Mesendoderm (in vitro differentiated cells): Measurements from ENCODE around the gene CDC37.

Experiments
- DNase-seq: peaks from one replicate; pipeline ENCODE4 v3.0.0; 2013
- H2AK5ac ChIP-seq: 2 replicates; pipeline ENCODE4 v1.6.1; 2013; ENCODE audit warnings: low read length, inconsistent platforms
- H2BK120ac ChIP-seq: 2 replicates; pipeline ENCODE4 v1.6.1; 2013; ENCODE audit warnings: low read depth, mild to moderate bottlenecking, low read length, moderate library complexity, mixed read lengths
- H2BK15ac ChIP-seq: replicated peaks from 2 replicates; pipeline ENCODE4 v1.6.1; 2013; ENCODE audit warnings: low read depth, mild to moderate bottlenecking, moderate library complexity
- H2BK5ac ChIP-seq: 2 replicates; pipeline ENCODE4 v1.6.1; 2013; ENCODE audit warnings: low read length, inconsistent platforms
- H3K18ac ChIP-seq: 2 replicates; pipeline ENCODE4 v1.6.1; 2013; ENCODE audit warnings: mild to moderate bottlenecking, low read length, mixed read lengths
- H3K23ac ChIP-seq: one replicate; pipeline ENCODE4 v1.6.1; 2013; ENCODE audit warnings: low read length
- H3K27ac ChIP-seq: 2 replicates; pipeline ENCODE4 v1.5.1; 2013; ENCODE audit warnings: low read depth, mild to moderate bottlenecking, inconsistent platforms, low read length, moderate library complexity
- H3K27me3 ChIP-seq: 2 replicates; pipeline ENCODE4 v1.6.1; 2013; ENCODE audit warnings: low read length, control low read depth, mild to moderate bottlenecking, inconsistent platforms; ENCODE audit not compliant: insufficient read depth, poor library complexity
- H3K36me3 ChIP-seq: 2 replicates; pipeline ENCODE4 v1.6.1; 2013; ENCODE audit warnings: low read length, inconsistent platforms; ENCODE audit not compliant: control insufficient read depth, insufficient read depth
- H3K4ac ChIP-seq: one replicate; pipeline ENCODE4 v1.6.1; 2013; ENCODE audit warnings: low read depth, mild to moderate bottlenecking, low read length, moderate library complexity
- H3K4me1 ChIP-seq: 2 replicates; pipeline ENCODE4 v1.6.1; 2013; ENCODE audit warnings: low read depth, low read length, inconsistent platforms; ENCODE audit not compliant: control insufficient read depth
- H3K4me2 ChIP-seq: 2 replicates; pipeline ENCODE4 v1.6.1; 2013; ENCODE audit warnings: low read length
- H3K4me3 ChIP-seq: 2 replicates; pipeline ENCODE4 v1.5.1; 2013; ENCODE audit warnings: mild to moderate bottlenecking, low read length
- H3K56ac ChIP-seq: one replicate; pipeline ENCODE4 v1.6.1; 2013; ENCODE audit warnings: low read length
- H3K79me1 ChIP-seq: 2 replicates; pipeline ENCODE4 v1.6.1; 2013; ENCODE audit warnings: low read length, inconsistent platforms
- H3K79me2 ChIP-seq: 2 replicates; pipeline ENCODE4 v1.6.1; 2013; ENCODE audit warnings: mild to moderate bottlenecking, low read length; ENCODE audit not compliant: control insufficient read depth, insufficient read depth
- H3K9ac ChIP-seq: 2 replicates; pipeline ENCODE4 v1.6.1; 2013; ENCODE audit warnings: low read length, inconsistent platforms
- H4K5ac ChIP-seq: one replicate; pipeline ENCODE4 v1.6.1; 2013; ENCODE audit warnings: low read length
- H4K8ac ChIP-seq: one replicate; pipeline ENCODE4 v1.6.1; 2013; ENCODE audit warnings: low read depth, mild to moderate bottlenecking, control low read depth, low read length, moderate library complexity
- WGBS: extraction: QIAGEN DNeasy Blood & Tissue Kit; methylation state at CpG from one replicate; pipeline ENCODE4 v1.1.7; 2013; ENCODE audit warnings: low lambda C conversion rate, missing lambda C conversion rate; ENCODE audit not compliant: insufficient coverage; ENCODE audit errors: extremely low coverage; 5-methylcytosine and 5-hydroxymethylcytosine counted together

CDC37 gene

DNA sequence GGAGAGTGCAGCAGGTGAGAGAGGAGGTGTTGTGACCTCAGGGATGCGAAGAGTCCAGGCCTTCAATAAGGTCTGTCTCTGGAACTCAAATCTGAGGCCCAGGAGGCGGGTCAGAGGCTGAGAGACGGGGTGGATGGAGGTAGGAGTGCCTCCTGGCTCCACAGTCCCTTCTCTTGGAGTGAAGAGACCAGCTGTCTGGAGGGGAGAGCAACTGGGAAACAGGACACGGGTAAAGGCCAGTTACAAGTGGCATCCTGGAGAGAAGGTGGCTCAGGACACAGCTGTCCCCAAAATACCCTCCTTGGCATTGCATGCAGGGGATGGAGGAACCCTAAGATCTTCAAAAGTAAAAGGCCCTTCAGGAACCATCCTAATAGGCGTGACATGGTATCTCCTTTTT is 36.2 kb upstream of the CDC37 start:
- no peak overlapping the region for H2BK15ac ChIP-seq
- H3K56ac ChIP-seq, result no peak overlapping the region
- no peak overlapping the region for H2AK5ac ChIP-seq
- no peaks in the 10 kb centered on the region for H3K36me3 ChIP-seq
- H2BK120ac ChIP-seq, result no peak overlapping the region
- H3K4me1 ChIP-seq, result no peaks in the 10 kb centered on the region
- H3K4me2 ChIP-seq, result no peak overlapping the region
- no peak overlapping the region for H4K5ac ChIP-seq
- no peak overlapping the region for H3K4ac ChIP-seq
- H4K8ac ChIP-seq, result no peak overlapping the region
- H3K9ac ChIP-seq, result no peak overlapping the region
- H3K79me2 ChIP-seq, result no peaks in the 10 kb centered on the region
- no peaks in the 10 kb centered on the region for H3K27me3 ChIP-seq
- H3K79me1 ChIP-seq, result no peaks in the 10 kb centered on the region
- no peak overlapping the region for H3K23ac ChIP-seq
- DNase-seq, result no peak
- H3K27ac ChIP-seq, result no peak overlapping the region
- no peak overlapping the region for H3K18ac ChIP-seq
- H3K4me3 ChIP-seq, result no peak overlapping the region
- WGBS, result no CpG with 5 or more reads among the region's 5 CpGs
- H2BK5ac ChIP-seq, result no peak overlapping the region

DNA sequence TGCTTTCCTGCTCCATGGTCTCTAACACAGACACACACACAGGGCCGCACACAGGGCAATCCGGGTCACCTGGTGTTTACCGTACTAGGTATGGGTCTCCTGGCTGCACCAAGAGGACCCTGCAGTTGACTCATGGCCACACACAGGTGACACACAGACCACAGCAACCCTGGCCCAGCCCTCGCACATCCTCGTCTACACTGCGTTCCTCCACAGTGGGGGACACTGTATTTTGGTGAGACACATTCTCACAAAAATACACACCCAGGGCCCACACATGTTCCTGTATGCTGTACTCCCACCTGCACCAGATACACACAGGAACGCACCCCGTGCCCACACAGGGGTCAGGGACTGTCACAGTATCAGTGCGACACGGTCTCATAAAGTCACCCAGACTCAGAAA is 29.8 kb upstream of the CDC37 start:
- no CpG with 5 or more reads among the region's 10 CpGs for WGBS
- H3K23ac ChIP-seq, result no peak overlapping the region
- peaks cover 22% of the 10 kb centered on the region for H3K27me3 ChIP-seq
- H3K27ac ChIP-seq, result no peak overlapping the region
- H3K79me1 ChIP-seq, result no peaks in the 10 kb centered on the region
- no peak overlapping the region for H3K9ac ChIP-seq
- H2BK15ac ChIP-seq, result no peak overlapping the region
- H3K79me2 ChIP-seq, result no peaks in the 10 kb centered on the region
- H2BK5ac ChIP-seq, result no peak overlapping the region
- no peak overlapping the region for H4K5ac ChIP-seq
- H3K4ac ChIP-seq, result no peak overlapping the region
- no peaks in the 10 kb centered on the region for H3K36me3 ChIP-seq
- H3K56ac ChIP-seq, result no peak overlapping the region
- no peak overlapping the region for H2BK120ac ChIP-seq
- no peak overlapping the region for H4K8ac ChIP-seq
- H2AK5ac ChIP-seq, result no peak overlapping the region
- H3K18ac ChIP-seq, result no peak overlapping the region
- DNase-seq, result no peak
- H3K4me2 ChIP-seq, result no peak overlapping the region
- H3K4me1 ChIP-seq, result no peaks in the 10 kb centered on the region
- no peak overlapping the region for H3K4me3 ChIP-seq

DNA sequence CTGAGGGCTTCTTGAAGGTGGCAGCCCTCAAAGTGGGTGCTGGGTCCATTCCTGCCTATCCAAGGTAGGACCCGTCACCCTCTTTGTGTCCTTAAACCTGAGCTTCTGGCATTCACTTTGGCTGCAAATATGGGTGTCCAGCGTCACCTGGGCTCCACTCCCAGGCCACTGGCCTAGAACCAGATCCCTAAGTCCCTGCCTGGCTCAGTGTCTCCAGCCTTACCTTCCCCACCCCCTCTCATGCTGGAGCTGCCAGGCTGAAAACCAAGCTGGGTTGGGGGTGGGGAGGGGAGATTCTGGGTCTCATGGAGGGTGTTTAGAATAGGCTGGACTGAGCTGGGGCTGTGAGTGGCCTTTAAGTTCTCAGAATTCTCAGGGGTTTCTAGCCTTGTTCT is 29.4 kb upstream of the CDC37 start:
- no peak overlapping the region for H2BK120ac ChIP-seq
- H3K23ac ChIP-seq, result no peak overlapping the region
- no peak overlapping the region for H3K4me3 ChIP-seq
- H3K56ac ChIP-seq, result no peak overlapping the region
- no peaks in the 10 kb centered on the region for H3K79me1 ChIP-seq
- no peaks in the 10 kb centered on the region for H3K36me3 ChIP-seq
- H3K27me3 ChIP-seq, result peaks cover 22% of the 10 kb centered on the region
- no peak overlapping the region for H4K5ac ChIP-seq
- H3K9ac ChIP-seq, result no peak overlapping the region
- H3K4me2 ChIP-seq, result no peak overlapping the region
- no peaks in the 10 kb centered on the region for H3K4me1 ChIP-seq
- no peak for DNase-seq
- no peak overlapping the region for H4K8ac ChIP-seq
- no peaks in the 10 kb centered on the region for H3K79me2 ChIP-seq
- no peak overlapping the region for H3K4ac ChIP-seq
- no peak overlapping the region for H2BK15ac ChIP-seq
- no peak overlapping the region for H2BK5ac ChIP-seq
- no CpG with 5 or more reads among the region's 2 CpGs for WGBS
- H3K27ac ChIP-seq, result no peak overlapping the region
- no peak overlapping the region for H3K18ac ChIP-seq
- no peak overlapping the region for H2AK5ac ChIP-seq

DNA sequence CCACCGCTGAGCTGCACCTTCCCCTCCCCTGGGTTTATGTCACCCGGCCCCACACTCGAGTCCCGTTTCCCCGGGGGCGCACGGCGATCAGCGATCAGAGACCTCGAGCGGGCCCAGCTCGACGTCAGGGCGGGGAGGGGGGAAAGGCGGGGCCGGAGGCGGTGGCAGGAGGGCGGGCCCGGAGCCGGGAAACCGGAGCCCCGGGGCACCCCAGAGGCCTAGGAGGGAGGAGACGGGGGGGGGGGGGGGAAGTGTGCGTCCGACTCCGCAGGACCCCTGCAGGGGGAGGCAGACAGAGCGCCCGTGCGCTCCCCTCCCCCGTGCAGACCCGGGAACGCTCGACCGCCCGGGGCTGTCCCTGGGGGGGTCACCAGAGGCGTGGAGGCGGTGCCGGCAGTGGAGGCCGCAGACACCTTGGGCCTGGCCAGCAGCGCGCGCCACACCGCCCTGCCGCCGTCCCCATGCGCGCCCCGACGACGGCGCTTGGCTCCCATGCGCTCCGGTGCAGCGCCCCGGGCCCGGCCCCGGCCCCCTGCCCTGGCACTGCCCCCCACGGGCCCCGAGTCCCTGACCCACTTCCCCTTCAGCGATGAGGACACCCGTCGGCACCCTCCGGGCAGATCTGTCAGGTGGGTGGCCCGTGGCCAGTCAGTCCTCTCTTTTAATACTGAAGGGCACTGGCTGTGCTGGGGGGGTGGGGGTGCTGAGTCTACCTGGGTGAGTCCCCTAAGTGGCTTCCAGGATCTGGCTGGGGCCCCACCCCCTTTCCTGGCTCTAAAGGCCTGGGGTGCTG is 28.8 kb upstream of the CDC37 start:
- Histone ChIP-seq H3K4ac (no peak overlapping the region), H4K8ac (no peak overlapping the region), H3K4me3 (no peak overlapping the region), H2AK5ac (no peak overlapping the region), H3K9ac (peak overlapping the region; percentile 41), H3K23ac (no peak overlapping the region), H3K4me2 (no peak overlapping the region), H2BK5ac (no peak overlapping the region), H3K27ac (no peak overlapping the region), H3K56ac (peak overlapping the region; percentile 68), H3K18ac (peak overlapping the region; percentile 45), H3K4me1 (no peaks in the 10 kb centered on the region), H4K5ac (no peak overlapping the region), H3K79me1 (no peaks in the 10 kb centered on the region), H3K27me3 (peaks cover 22% of the 10 kb centered on the region), H3K79me2 (no peaks in the 10 kb centered on the region), H3K36me3 (no peaks in the 10 kb centered on the region), H2BK15ac (no peak overlapping the region), H2BK120ac (no peak overlapping the region)
- peak; percentile 25 for DNase-seq
- WGBS, result no CpG with 5 or more reads among the region's 64 CpGs

DNA sequence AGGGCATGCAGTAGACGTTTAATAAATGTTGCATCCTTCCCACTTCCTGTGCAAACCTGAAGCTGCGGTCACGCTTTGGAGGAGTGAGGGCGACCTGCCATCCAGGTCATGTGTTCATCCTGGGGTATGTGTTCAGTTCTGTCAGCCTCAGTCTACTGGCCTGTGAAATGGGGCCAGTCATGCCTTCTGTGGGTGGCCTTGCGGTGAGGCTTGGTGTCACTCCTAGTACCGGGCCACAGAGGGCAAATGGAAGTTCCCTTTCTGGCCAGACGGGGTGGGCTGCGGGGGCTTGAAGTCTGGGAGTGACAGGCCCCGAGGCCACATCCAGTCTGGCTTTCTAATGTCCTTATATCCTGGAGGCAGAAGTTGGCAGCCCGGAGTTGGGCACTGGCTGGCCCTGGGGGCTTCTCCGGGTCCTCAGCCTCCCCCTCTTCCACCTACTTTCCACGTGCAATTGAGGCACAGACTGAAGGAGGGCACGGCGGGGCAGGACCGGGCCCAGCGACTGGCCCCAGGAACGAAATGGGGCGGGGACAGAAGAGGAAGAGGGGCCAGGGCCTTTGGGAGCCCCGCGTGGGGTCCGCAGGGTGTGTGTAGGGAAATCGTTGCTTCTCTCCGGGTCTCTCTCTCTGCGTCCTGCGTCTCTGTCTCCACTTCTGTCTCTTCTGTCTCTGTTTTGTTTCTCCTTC is 28.1 kb upstream of the CDC37 start:
- peak; percentile 41 for DNase-seq
- H3K23ac ChIP-seq, result no peak overlapping the region
- no peaks in the 10 kb centered on the region for H3K79me2 ChIP-seq
- H4K8ac ChIP-seq, result no peak overlapping the region
- H3K4ac ChIP-seq, result no peak overlapping the region
- no peaks in the 10 kb centered on the region for H3K79me1 ChIP-seq
- no peak overlapping the region for H4K5ac ChIP-seq
- H3K36me3 ChIP-seq, result no peaks in the 10 kb centered on the region
- H2BK120ac ChIP-seq, result no peak overlapping the region
- H2BK5ac ChIP-seq, result no peak overlapping the region
- no peak overlapping the region for H3K9ac ChIP-seq
- H3K4me1 ChIP-seq, result no peaks in the 10 kb centered on the region
- peak overlapping the region; percentile 67 for H3K56ac ChIP-seq
- no peak overlapping the region for H2AK5ac ChIP-seq
- H3K18ac ChIP-seq, result no peak overlapping the region
- H3K4me2 ChIP-seq, result no peak overlapping the region
- no peak overlapping the region for H2BK15ac ChIP-seq
- H3K4me3 ChIP-seq, result no peak overlapping the region
- peaks cover 22% of the 10 kb centered on the region for H3K27me3 ChIP-seq
- no CpG with 5 or more reads among the region's 25 CpGs for WGBS
- H3K27ac ChIP-seq, result no peak overlapping the region
